Measurements from ENCODE around the gene HID1. TPM values are rescaled to one million over a fixed set of nuclear protein-coding genes. Genes with fewer than 3 reads are reported as not detected.

The HID1 gene
- total and polyA plus RNA-seq, 2 experiments from 2014 or later = not detected

- Histone ChIP-seq H3K36me3 (ENCODE audit: low read depth) (peaks cover 3% of the 10 kb centered on the region; the same call in 1 of the 2 replicates), H3K4me3 (no peak overlapping the region), H3K79me2 (ENCODE audit: insufficient read depth) (peaks cover 27% of the 10 kb centered on the region), H3K4me1 (ENCODE audit: insufficient read depth) (no peaks in the 10 kb centered on the region), H3K9me3 (ENCODE audit: low read depth) (no peaks in the 10 kb centered on the region), H3F3A (ENCODE audit: insufficient read depth) (no peaks in the 10 kb centered on the region), H2AFZ (no peak overlapping the region), H3K4me2 (ENCODE audit: unreplicated experiment) (no peak overlapping the region), H3K9ac (no peak overlapping the region), H3K27ac (no peak overlapping the region), H3K9me2 (ENCODE audit: insufficient read depth) (no peaks in the 10 kb centered on the region), H3K27me3 (replicated peaks; ENCODE audit: insufficient read depth) (no peaks in the 10 kb centered on the region), H4K20me1 (ENCODE audit: insufficient read depth) (peaks cover 3% of the 10 kb centered on the region; the same call in 1 of the 2 replicates)
- no peak for DNase-seq
- WGBS, 2 experiments (ENCODE audit: low coverage in 1 of 2, low lambda C conversion rate in 2 of 2, missing lambda C conversion rate in 2 of 2) = 94 to 95% methylated on average over 15 of the region's 15 CpGs
- TF ChIP-seq EZH2 (IDR thresholded peaks at IDR 0.05; ENCODE audit: insufficient read depth, poor library complexity, severe bottlenecking) (no peak), EZH2phosphoT487 (IDR thresholded peaks at IDR 0.05; ENCODE audit: insufficient read depth, low read depth) (no peak)
- in situ Hi-C loops (cut with MboI) = no loop called here
These were observed 29.6 kb upstream of the HID1 start for GRCh38 chr17:75001915-75002843.

DNA sequence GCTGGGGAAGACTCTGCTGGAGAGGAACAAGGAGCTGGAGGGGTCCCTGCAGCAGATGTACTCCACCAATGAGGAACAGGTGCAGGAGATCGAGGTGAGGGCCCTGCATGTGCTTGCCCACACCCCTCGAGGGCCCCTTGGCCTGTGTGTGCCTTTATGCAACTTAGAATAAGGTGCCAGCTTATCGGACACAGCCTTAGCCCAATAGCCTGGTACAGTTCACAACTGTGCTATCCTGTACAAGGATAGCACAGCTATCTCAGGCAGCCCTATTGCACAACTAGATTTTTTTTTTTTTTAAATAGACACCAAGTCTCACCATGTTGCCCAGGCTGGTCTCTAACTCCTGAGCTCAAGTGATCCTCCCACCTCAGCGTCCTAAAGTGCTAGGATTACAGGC is 27.0 kb upstream of the HID1 start:
- TF ChIP-seq EZH2 (IDR thresholded peaks at IDR 0.05; ENCODE audit: insufficient read depth, poor library complexity, severe bottlenecking) (no peak), EZH2phosphoT487 (IDR thresholded peaks at IDR 0.05; ENCODE audit: insufficient read depth, low read depth) (no peak)
- Histone ChIP-seq H3K4me2 (ENCODE audit: unreplicated experiment) (no peak overlapping the region), H3K27me3 (replicated peaks; ENCODE audit: insufficient read depth) (no peaks in the 10 kb centered on the region), H2AFZ (no peak overlapping the region), H3K27ac (no peak overlapping the region), H4K20me1 (ENCODE audit: insufficient read depth) (peaks cover 3% of the 10 kb centered on the region; the same call in 1 of the 2 replicates), H3K9ac (no peak overlapping the region), H3K36me3 (ENCODE audit: low read depth) (peaks cover 3% of the 10 kb centered on the region; the same call in 1 of the 2 replicates), H3K9me2 (ENCODE audit: insufficient read depth) (no peaks in the 10 kb centered on the region), H3K4me1 (ENCODE audit: insufficient read depth) (peaks cover 17% of the 10 kb centered on the region), H3F3A (ENCODE audit: insufficient read depth) (peaks cover 15% of the 10 kb centered on the region), H3K4me3 (no peak overlapping the region), H3K79me2 (ENCODE audit: insufficient read depth) (peaks cover 50% of the 10 kb centered on the region), H3K9me3 (ENCODE audit: low read depth) (no peaks in the 10 kb centered on the region)
- DNase-seq = no peak
- in situ Hi-C loops (cut with MboI) = no loop called here
- 59 to 63% methylated on average over 4 of the region's 4 CpGs for WGBS, 2 experiments (ENCODE audit: low coverage in 1 of 2, low lambda C conversion rate in 2 of 2, missing lambda C conversion rate in 2 of 2)

DNA sequence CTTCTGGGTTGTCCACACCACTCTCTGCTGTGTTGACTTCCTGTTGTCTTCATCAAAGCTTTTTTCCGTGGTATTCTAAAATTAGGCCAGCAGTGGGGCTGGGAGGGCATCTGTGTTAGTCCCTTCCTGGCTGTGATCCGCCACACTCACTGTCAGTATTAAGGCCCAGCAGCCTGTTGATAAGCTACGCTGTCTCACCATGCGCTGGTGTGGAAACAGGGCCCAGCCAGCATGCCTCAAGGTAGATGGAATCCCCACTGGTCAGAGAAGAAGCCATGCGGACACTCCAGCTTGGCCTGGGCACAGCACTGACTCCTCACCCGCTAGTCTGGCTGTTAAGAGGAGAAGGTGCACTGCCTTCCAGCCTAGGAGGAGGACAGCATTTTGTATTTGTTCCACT is 26.2 kb upstream of the HID1 start:
- H3K4me1 ChIP-seq (ENCODE audit: insufficient read depth) = peaks cover 24% of the 10 kb centered on the region
- H3K36me3 ChIP-seq (ENCODE audit: low read depth) = peaks cover 3% of the 10 kb centered on the region; the same call in 1 of the 2 replicates
- no peak overlapping the region for H3K4me2 ChIP-seq (ENCODE audit: unreplicated experiment)
- in situ Hi-C loops (cut with MboI) = no loop called here
- DNase-seq = no peak
- H2AFZ ChIP-seq = no peak overlapping the region
- H3F3A ChIP-seq (ENCODE audit: insufficient read depth) = peaks cover 23% of the 10 kb centered on the region
- 88 to 96% methylated on average over 6 of the region's 6 CpGs for WGBS, 2 experiments (ENCODE audit: low coverage in 1 of 2, low lambda C conversion rate in 2 of 2, missing lambda C conversion rate in 2 of 2)
- no peak overlapping the region for H3K9ac ChIP-seq
- H3K27ac ChIP-seq = no peak overlapping the region
- H4K20me1 ChIP-seq (ENCODE audit: insufficient read depth) = peaks cover 3% of the 10 kb centered on the region; the same call in 1 of the 2 replicates
- no peaks in the 10 kb centered on the region for H3K9me2 ChIP-seq (ENCODE audit: insufficient read depth)
- H3K79me2 ChIP-seq (ENCODE audit: insufficient read depth) = peaks cover 52% of the 10 kb centered on the region
- H3K9me3 ChIP-seq (ENCODE audit: low read depth) = no peaks in the 10 kb centered on the region
- no peak for TF ChIP-seq EZH2phosphoT487 (IDR thresholded peaks at IDR 0.05; ENCODE audit: insufficient read depth, low read depth)
- TF ChIP-seq EZH2 (IDR thresholded peaks at IDR 0.05; ENCODE audit: insufficient read depth, poor library complexity, severe bottlenecking) = no peak
- H3K4me3 ChIP-seq = no peak overlapping the region
- no peaks in the 10 kb centered on the region for H3K27me3 ChIP-seq (replicated peaks; ENCODE audit: insufficient read depth)

DNA sequence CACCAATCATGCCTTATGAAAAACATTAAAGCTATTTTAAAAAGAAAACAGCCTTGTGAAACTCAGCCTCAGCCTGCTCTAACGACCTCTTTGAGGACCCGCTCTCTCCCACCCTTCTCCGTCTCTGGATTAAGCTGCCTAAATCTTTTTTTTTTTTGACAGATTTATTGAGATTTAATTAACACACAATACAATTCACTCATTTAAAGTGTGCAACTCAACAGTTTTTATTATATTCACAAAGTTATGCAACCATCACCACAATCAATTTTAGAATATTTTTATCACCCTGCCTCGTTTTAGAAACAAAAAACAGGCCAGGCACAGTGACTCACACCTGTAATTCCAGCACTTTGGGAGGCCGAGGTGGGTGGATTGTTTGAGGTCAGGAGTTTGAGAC is 23.3 kb upstream of the HID1 start:
- Histone ChIP-seq H3K4me2 (ENCODE audit: unreplicated experiment) (no peak overlapping the region), H3K9me3 (ENCODE audit: low read depth) (no peaks in the 10 kb centered on the region), H2AFZ (no peak overlapping the region), H3K4me1 (ENCODE audit: insufficient read depth) (peaks cover 32% of the 10 kb centered on the region), H3K27ac (peak overlapping the region; percentile 65; the same call in 1 of the 2 replicates), H3K79me2 (ENCODE audit: insufficient read depth) (peaks cover 81% of the 10 kb centered on the region), H3K36me3 (ENCODE audit: low read depth) (0 out of 2 replicates have a peak, but pooled peaks cover 3% of the 10 kb centered on the region), H4K20me1 (ENCODE audit: insufficient read depth) (peaks cover 3% of the 10 kb centered on the region; the same call in 1 of the 2 replicates), H3K27me3 (replicated peaks; ENCODE audit: insufficient read depth) (no peaks in the 10 kb centered on the region), H3K9me2 (ENCODE audit: insufficient read depth) (no peaks in the 10 kb centered on the region), H3K9ac (no peak overlapping the region), H3F3A (ENCODE audit: insufficient read depth) (peaks cover 37% of the 10 kb centered on the region), H3K4me3 (no peak overlapping the region)
- 60 to 66% methylated on average over 5 of the region's 5 CpGs for WGBS, 2 experiments (ENCODE audit: low coverage in 1 of 2, low lambda C conversion rate in 2 of 2, missing lambda C conversion rate in 2 of 2)
- DNase-seq = peak; percentile 24
- TF ChIP-seq EZH2phosphoT487 (IDR thresholded peaks at IDR 0.05; ENCODE audit: insufficient read depth, low read depth) = no peak
- no peak for TF ChIP-seq EZH2 (IDR thresholded peaks at IDR 0.05; ENCODE audit: insufficient read depth, poor library complexity, severe bottlenecking)
- in situ Hi-C loops (cut with MboI) = no loop called here
